ENCODE results near the gene RHEBL1. TPM values are rescaled to one million over a fixed set of nuclear protein-coding genes. Genes with fewer than 3 reads are reported as not detected.

The RHEBL1 gene
- total RNA-seq, 1 donor from 2014 or later: 3.2 TPM

DNA sequence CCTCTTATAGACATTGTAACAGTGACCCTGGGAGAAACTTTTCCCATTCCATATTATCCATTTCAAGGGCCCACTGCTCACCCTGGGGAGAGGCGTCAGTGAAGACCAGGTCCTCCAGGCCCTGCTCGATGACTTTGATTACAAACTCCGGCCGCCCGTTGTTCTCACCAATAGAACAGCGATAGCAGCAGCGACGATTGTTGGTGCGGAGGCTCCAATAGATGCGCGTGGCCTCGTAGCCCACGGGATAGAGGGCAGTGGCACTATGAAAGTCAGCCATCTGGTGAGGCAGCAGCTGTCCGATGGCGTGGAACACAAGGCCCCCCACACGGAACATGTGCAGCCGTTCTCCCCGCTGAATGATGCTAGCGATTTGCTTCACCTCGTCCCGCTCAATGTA, 43.7 kb downstream of the RHEBL1 start:
- no peak for DNase-seq (ENCODE audit: low spot score)
- peaks cover 3% of the 10 kb centered on the region for H3K4me1 Mint-ChIP-seq (ENCODE audit: unreplicated experiment)
- peaks cover 60% of the 10 kb centered on the region for H3K36me3 Mint-ChIP-seq (ENCODE audit: low read depth, unreplicated experiment)
- no peaks in the 10 kb centered on the region for H3K9me3 Mint-ChIP-seq (ENCODE audit: unreplicated experiment)
- peak overlapping the region; percentile 30 for H3K4me3 Mint-ChIP-seq (ENCODE audit: unreplicated experiment)
- H3K27me3 Mint-ChIP-seq (ENCODE audit: unreplicated experiment): peaks cover 21% of the 10 kb centered on the region
- H3K27ac Mint-ChIP-seq (ENCODE audit: unreplicated experiment): peak overlapping the region; percentile 13
- TF ChIP-seq, protein P1, sequence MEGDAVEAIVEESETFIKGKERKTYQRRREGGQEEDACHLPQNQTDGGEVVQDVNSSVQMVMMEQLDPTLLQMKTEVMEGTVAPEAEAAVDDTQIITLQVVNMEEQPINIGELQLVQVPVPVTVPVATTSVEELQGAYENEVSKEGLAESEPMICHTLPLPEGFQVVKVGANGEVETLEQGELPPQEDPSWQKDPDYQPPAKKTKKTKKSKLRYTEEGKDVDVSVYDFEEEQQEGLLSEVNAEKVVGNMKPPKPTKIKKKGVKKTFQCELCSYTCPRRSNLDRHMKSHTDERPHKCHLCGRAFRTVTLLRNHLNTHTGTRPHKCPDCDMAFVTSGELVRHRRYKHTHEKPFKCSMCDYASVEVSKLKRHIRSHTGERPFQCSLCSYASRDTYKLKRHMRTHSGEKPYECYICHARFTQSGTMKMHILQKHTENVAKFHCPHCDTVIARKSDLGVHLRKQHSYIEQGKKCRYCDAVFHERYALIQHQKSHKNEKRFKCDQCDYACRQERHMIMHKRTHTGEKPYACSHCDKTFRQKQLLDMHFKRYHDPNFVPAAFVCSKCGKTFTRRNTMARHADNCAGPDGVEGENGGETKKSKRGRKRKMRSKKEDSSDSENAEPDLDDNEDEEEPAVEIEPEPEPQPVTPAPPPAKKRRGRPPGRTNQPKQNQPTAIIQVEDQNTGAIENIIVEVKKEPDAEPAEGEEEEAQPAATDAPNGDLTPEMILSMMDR (IDR thresholded peaks at IDR 0.05; ENCODE audit: unreplicated experiment): no peak

DNA sequence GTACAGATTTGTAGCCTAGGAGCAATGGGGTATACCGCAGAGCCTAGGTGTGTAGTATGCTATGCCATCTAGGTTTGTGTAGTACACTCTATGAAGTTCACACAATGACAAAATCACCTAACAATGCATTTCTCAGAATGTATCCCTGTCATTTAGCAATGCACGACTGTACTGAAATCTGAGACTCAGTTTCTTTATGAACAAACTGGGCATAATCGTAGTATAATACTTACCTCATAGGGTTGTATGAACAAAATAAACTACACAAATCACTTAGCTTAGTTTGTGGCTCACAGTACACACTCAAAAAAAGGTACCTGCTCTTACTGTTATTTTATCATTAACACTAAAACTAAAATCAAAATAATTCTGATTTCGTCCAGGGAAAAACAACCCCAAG, 44.3 kb downstream of the RHEBL1 start:
- H3K36me3 Mint-ChIP-seq (ENCODE audit: low read depth, unreplicated experiment): peaks cover 59% of the 10 kb centered on the region
- peaks cover 3% of the 10 kb centered on the region for H3K4me1 Mint-ChIP-seq (ENCODE audit: unreplicated experiment)
- H3K9me3 Mint-ChIP-seq (ENCODE audit: unreplicated experiment): no peaks in the 10 kb centered on the region
- TF ChIP-seq, protein P1 (IDR thresholded peaks at IDR 0.05; ENCODE audit: unreplicated experiment): no peak
- peak overlapping the region; percentile 13 for H3K27ac Mint-ChIP-seq (ENCODE audit: unreplicated experiment)
- DNase-seq (ENCODE audit: low spot score): no peak
- peaks cover 21% of the 10 kb centered on the region for H3K27me3 Mint-ChIP-seq (ENCODE audit: unreplicated experiment)
- peak overlapping the region; percentile 30 for H3K4me3 Mint-ChIP-seq (ENCODE audit: unreplicated experiment)

DNA sequence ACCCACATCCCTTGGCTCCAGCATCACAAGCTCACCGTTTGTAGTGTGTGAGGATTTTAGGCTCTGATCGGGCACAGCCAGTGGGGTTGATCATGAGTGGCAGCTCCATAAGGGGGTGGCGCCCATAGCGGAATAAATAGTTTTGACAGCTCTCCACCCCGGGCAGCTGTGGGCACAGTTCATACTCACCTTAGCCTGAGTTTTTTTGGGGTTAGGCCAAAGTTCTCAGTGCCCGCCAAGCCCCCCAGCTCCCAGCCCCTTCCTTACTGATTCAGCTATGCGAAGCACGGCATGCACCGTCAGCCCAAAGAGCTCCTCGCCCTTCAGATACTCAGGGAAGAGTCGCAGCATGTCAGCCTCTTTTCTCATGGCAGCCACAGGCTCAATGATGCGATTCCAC, 45.2 kb downstream of the RHEBL1 start:
- DNase-seq (ENCODE audit: low spot score): no peak
- H3K4me3 Mint-ChIP-seq (ENCODE audit: unreplicated experiment): no peak overlapping the region
- H3K4me1 Mint-ChIP-seq (ENCODE audit: unreplicated experiment): peaks cover 8% of the 10 kb centered on the region
- peaks cover 18% of the 10 kb centered on the region for H3K27me3 Mint-ChIP-seq (ENCODE audit: unreplicated experiment)
- H3K27ac Mint-ChIP-seq (ENCODE audit: unreplicated experiment): no peak overlapping the region
- H3K36me3 Mint-ChIP-seq (ENCODE audit: low read depth, unreplicated experiment): peaks cover 52% of the 10 kb centered on the region
- TF ChIP-seq, protein P1 (IDR thresholded peaks at IDR 0.05; ENCODE audit: unreplicated experiment): no peak
- H3K9me3 Mint-ChIP-seq (ENCODE audit: unreplicated experiment): no peaks in the 10 kb centered on the region

DNA sequence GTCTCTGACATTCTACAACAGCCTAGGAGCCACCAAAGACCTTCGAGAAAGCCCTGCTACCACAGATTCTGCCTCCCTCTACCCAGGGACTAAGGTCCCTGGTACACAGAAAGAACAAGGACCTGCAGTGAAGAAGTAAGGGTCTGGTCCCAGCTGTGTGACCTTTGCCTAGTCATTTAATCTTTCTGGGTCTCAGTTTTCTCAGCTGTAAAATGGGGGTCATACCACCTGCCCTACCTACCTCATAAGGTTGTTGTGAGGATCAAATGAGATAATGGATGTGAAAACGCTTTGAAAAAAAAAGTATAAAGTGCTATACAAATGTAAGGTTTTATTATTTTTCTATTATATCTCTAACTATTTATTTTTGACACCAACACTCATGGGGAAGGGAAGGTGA, 46.0 kb downstream of the RHEBL1 start:
- TF ChIP-seq, protein P1 (IDR thresholded peaks at IDR 0.05; ENCODE audit: unreplicated experiment): no peak
- peaks cover 47% of the 10 kb centered on the region for H3K36me3 Mint-ChIP-seq (ENCODE audit: low read depth, unreplicated experiment)
- peaks cover 20% of the 10 kb centered on the region for H3K27me3 Mint-ChIP-seq (ENCODE audit: unreplicated experiment)
- no peaks in the 10 kb centered on the region for H3K9me3 Mint-ChIP-seq (ENCODE audit: unreplicated experiment)
- no peak for DNase-seq (ENCODE audit: low spot score)
- no peak overlapping the region for H3K27ac Mint-ChIP-seq (ENCODE audit: unreplicated experiment)
- H3K4me3 Mint-ChIP-seq (ENCODE audit: unreplicated experiment): no peak overlapping the region
- peaks cover 13% of the 10 kb centered on the region for H3K4me1 Mint-ChIP-seq (ENCODE audit: unreplicated experiment)

DNA sequence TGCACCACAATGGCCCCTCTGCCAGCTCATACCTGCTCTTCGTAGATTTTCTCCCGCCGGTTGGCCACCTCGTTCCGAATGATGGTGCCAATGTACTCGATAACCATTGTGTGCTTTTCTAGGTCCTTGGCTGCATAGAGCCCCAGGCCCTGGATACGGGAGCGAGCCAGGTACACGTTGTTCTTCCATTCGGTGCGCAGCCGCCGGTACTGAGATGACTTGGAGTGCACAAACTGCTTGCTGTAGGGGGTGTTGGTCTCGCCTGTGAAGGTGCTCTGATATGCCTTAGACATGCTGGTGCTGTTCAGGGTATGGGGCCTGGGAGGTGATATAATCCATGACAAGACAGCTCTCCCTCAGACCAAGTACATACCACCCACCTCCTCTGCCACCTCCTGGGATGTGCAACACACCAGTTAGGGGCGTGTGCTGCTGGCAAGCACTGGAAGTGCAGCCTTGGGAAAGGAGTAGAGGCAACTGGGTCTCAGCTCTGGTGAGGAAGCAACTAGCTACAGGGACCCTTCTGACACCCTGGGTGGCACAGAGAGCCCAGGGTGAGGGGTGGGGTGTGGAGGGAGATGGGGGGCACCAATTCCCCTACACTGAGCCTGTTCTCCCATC, 47.1 kb downstream of the RHEBL1 start:
- peaks cover 21% of the 10 kb centered on the region for H3K27me3 Mint-ChIP-seq (ENCODE audit: unreplicated experiment)
- H3K36me3 Mint-ChIP-seq (ENCODE audit: low read depth, unreplicated experiment): peaks cover 40% of the 10 kb centered on the region
- H3K9me3 Mint-ChIP-seq (ENCODE audit: unreplicated experiment): no peaks in the 10 kb centered on the region
- H3K4me3 Mint-ChIP-seq (ENCODE audit: unreplicated experiment): no peak overlapping the region
- TF ChIP-seq, protein P1 (IDR thresholded peaks at IDR 0.05; ENCODE audit: unreplicated experiment): no peak
- DNase-seq (ENCODE audit: low spot score): no peak
- H3K4me1 Mint-ChIP-seq (ENCODE audit: unreplicated experiment): peaks cover 18% of the 10 kb centered on the region
- peak overlapping the region; percentile 52 for H3K27ac Mint-ChIP-seq (ENCODE audit: unreplicated experiment)

Data from endothelial cell (in vitro differentiated cells).